K562 (cell line): Measurements from ENCODE around the gene GPR32. TPM values are rescaled to one million over a fixed set of nuclear protein-coding genes. Genes with fewer than 3 reads are reported as not detected.

Source experiments
- ATAC-seq: fragments of 200-7000 bp; cut with Tn5 transposase; 3 replicates; pipeline ENCODE4 v1.9.1; 2020; ENCODE audit warnings: moderate library complexity
- BruUV-seq: library from RNA; stranded (reverse); fragments of 400-500 nt; replicated peaks from 2 replicates; lab custom pipeline; 2021; lab: Mats Ljungman, UMichigan
- CTCF ChIA-PET: fragments of 300-600 bp; formaldehyde crosslinking; extraction: SDS; loops from one replicate; lab custom pipeline; 2021; ENCODE audit warnings: low intra/inter-chr PET ratio; lab: Yijun Ruan, JAX
- POLR2A ChIA-PET: fragments of 300-600, 350-650 bp; sonication (Branson Sonifier 250); formaldehyde crosslinking; extraction: SDS; loops from one replicate; lab custom pipeline; 2021; ENCODE audit warnings: antibody characterized with exemption, inconsistent platforms; lab: Yijun Ruan, JAX
- DNase-seq, 4 experiments: peaks; one replicate each; pipeline versions ENCODE4 v3.0.0 to v3.0.0-alpha.2; 2011 to 2018; ENCODE audit warnings: low spot score in 3 of 4, mixed read lengths in 3 of 4; ENCODE audit errors: extremely low read depth in 1 of 4
- FAIRE-seq: peaks from 2 replicates; lab custom pipeline; 2011; peaks lifted over from hg19 to GRCh38; lab: Jason Lieb, UNC
- H2AFZ ChIP-seq: 2 replicates; pipeline ENCODE4 v1.6.0; 2011; ENCODE audit warnings: low read depth, low read length, control low read depth, inconsistent platforms
- H3K27ac ChIP-seq: fragments of 200-600 bp; 3 replicates; pipeline ENCODE4 v1.8.0; 2011; ENCODE audit warnings: low read depth, mild to moderate bottlenecking, control low read depth, inconsistent platforms, low read length, moderate library complexity, mixed read lengths; ENCODE audit errors: extremely low read depth
- H3K27me3 ChIP-seq, 2 experiments: fragments of 300-600 bp in 1 of 2; 2 replicates in 1 of 2; 3 replicates in 1 of 2; pipeline versions ENCODE4 v1.6.0 to v1.8.0; 2011; ENCODE audit warnings: inconsistent platforms in 2 of 2, low read length in 2 of 2, mild to moderate bottlenecking in 1 of 2, mixed read lengths in 1 of 2, moderate library complexity in 1 of 2; ENCODE audit not compliant: control insufficient read depth in 2 of 2, insufficient read depth in 2 of 2
- H3K36me3 ChIP-seq: fragments of 300-600 bp; 3 replicates; pipeline ENCODE4 v1.8.0; 2011; ENCODE audit warnings: mild to moderate bottlenecking, low read length, inconsistent platforms; ENCODE audit not compliant: control insufficient read depth, insufficient read depth
- H3K4me1 ChIP-seq, 2 experiments: fragments of 200-600 bp in 1 of 2; replicated peaks in 1 of 2; 2 replicates in 1 of 2; 3 replicates in 1 of 2; pipeline versions ENCODE4 v1.5.1 to v1.8.0; 2011; ENCODE audit warnings: inconsistent platforms in 2 of 2, low read length in 2 of 2, mild to moderate bottlenecking in 1 of 2, mixed read lengths in 1 of 2, moderate library complexity in 1 of 2; ENCODE audit not compliant: control insufficient read depth in 2 of 2, insufficient read depth in 2 of 2
- H3K4me2 ChIP-seq: 2 replicates; pipeline ENCODE4 v1.6.1; 2011; ENCODE audit warnings: low read length, control low read depth, inconsistent platforms, mixed read lengths; ENCODE audit not compliant: insufficient read depth
- H3K4me3 ChIP-seq: fragments of 200-600 bp; sonication (generic), shearing (Covaris generic); 2 replicates; pipeline ENCODE4 v1.5.1; 2016; ENCODE audit warnings: control low read depth, inconsistent platforms
- H3K79me2 ChIP-seq: fragments of 200-600 bp; 3 replicates; pipeline ENCODE4 v1.8.0; 2011; ENCODE audit warnings: low read length, inconsistent platforms; ENCODE audit not compliant: control insufficient read depth, insufficient read depth
- H3K9ac ChIP-seq, 2 experiments: 2 replicates each; pipeline versions ENCODE4 v1.6.0 to v1.6.1; 2011; ENCODE audit warnings: low read depth in 2 of 2, low read length in 2 of 2, control low read depth in 1 of 2, inconsistent platforms in 1 of 2, mild to moderate bottlenecking in 1 of 2, mixed read lengths in 1 of 2; ENCODE audit not compliant: insufficient read depth in 1 of 2
- H3K9me1 ChIP-seq: one replicate; pipeline ENCODE4 v1.6.0; 2011; ENCODE audit warnings: inconsistent platforms, mild to moderate bottlenecking, low read length, moderate library complexity; ENCODE audit not compliant: control insufficient read depth, insufficient read depth
- H3K9me3 ChIP-seq: replicated peaks from 2 replicates; pipeline ENCODE4 v1.5.1; 2011; ENCODE audit warnings: low read depth, low read length, inconsistent platforms; ENCODE audit not compliant: control insufficient read depth, insufficient read depth
- H4K20me1 ChIP-seq: replicated peaks from 2 replicates; pipeline ENCODE4 v1.6.1; 2011; ENCODE audit warnings: low read length, inconsistent platforms, mixed read lengths; ENCODE audit not compliant: control insufficient read depth, insufficient read depth
- KDM1A ChIP-seq, 2 experiments: fragments of 450-650 bp; IDR thresholded peaks; 2 replicates each; pipeline ENCODE4 v1.6.1; 2016; ENCODE audit warnings: mild to moderate bottlenecking in 2 of 2
- PRDM10 ChIP-seq: fragments of 450-650 bp; IDR thresholded peaks from 2 replicates; pipeline ENCODE4 v1.6.1; 2018; ENCODE audit not compliant: partially characterized antibody
- WGBS: fragments of 100-300 bp; shearing (Covaris generic); methylation state at CpG from one replicate; pipeline ENCODE4 v1.1.6; 2016; ENCODE audit warnings: low coverage, mixed read lengths; ENCODE audit not compliant: insufficient coverage; ENCODE audit errors: missing lambda C conversion rate; 5-methylcytosine and 5-hydroxymethylcytosine counted together
- in situ Hi-C: fragments of 300-500 bp; cut with MboI; formaldehyde crosslinking; loops from 4 replicates; pipeline ENCODE4 v1.15.0; 2018; ENCODE audit warnings: inconsistent platforms, mixed read lengths
- intact Hi-C: fragments of 100-400 bp; cut with micrococcal nuclease; formaldehyde crosslinking; loops from 2 replicates; pipeline ENCODE4 v1.14.2; 2022
- polyA plus RNA-seq, 8 experiments: library from polyadenylated mRNA; depleted of rRNA in 4 of 8; stranded (reverse) in 5 of 8; unstranded in 3 of 8; fragments of >200 nt; fragmentation: Nextera tagmentation in 2 of 8; fragmentation: Illumina TruSeq in 1 of 8; extraction: Ambion mirVana in 2 of 8; extraction: Trizol in 1 of 8; gene quantifications; 2 replicates each; pipeline versions ENCODE4 v1.2.1 to v1.2.3, GENCODE V29; 2011 to 2014; ENCODE audit warnings: inconsistent platforms in 1 of 8, missing spikeins in 1 of 8
- total RNA-seq, 7 experiments: library from RNA; depleted of rRNA in 6 of 7; stranded (reverse); fragments of >200 nt in 6 of 7; fragmentation: Illumina TruSeq in 2 of 7; extraction: Trizol in 2 of 7; gene quantifications; 2 replicates each; pipeline versions ENCODE4 v1.2.1 to v1.2.3, GENCODE V29; 2011 to 2021; ENCODE audit warnings: low replicate concordance in 1 of 7

The GPR32 gene
- total and polyA plus RNA-seq, 9 of the 15 experiments (the other 6 are each of a cell fraction or from before 2014, with no cell fraction given), result not detected

- Histone ChIP-seq H3K4me2 (no peak overlapping the region), H4K20me1 (no peaks in the 10 kb centered on the region), H3K79me2 (no peaks in the 10 kb centered on the region), H3K9ac (no peak overlapping the region), H3K27ac (no peak overlapping the region), H2AFZ (no peak overlapping the region), H3K4me3 (no peak overlapping the region), H3K9me3 (peaks cover 8% of the 10 kb centered on the region), H3K36me3 (no peaks in the 10 kb centered on the region), H3K9me1 (no peaks in the 10 kb centered on the region), H3K4me1 (peaks cover 0 to 7% of the 10 kb centered on the region in 2 experiments; a peak in 3 of 5 replicates), H3K27me3 (peaks cover 0 to 11% of the 10 kb centered on the region in 2 experiments; a peak in 2 of 5 replicates)
- ATAC-seq (no peak), FAIRE-seq (no peak), DNase-seq (no peak)
- no TSS peak for BruUV-seq
- 2% methylated on average over 3 of the region's 3 CpGs for whole genome bisulfite sequencing
- ChIA-PET POLR2A (interaction anchor here (4.7 kb wide), 1 partner anchor 8 kb away, joined by 29 read pairs; no protein-coding TSS in a partner anchor), CTCF (no interaction called here)
- intact Hi-C loops, result no loop called here
- no peak for TF ChIP-seq KDM1A (IDR thresholded peaks at IDR 0.05)
- TF ChIP-seq PRDM10, result peak; percentile 92
- in situ Hi-C loops, result no loop called here
Measured at GRCh38 chr19:50812474-50812873, 42.2 kb downstream of the GPR32 start.
